Measurements from ENCODE around the gene POLR1A.

- TF ChIP-seq, protein P1, sequence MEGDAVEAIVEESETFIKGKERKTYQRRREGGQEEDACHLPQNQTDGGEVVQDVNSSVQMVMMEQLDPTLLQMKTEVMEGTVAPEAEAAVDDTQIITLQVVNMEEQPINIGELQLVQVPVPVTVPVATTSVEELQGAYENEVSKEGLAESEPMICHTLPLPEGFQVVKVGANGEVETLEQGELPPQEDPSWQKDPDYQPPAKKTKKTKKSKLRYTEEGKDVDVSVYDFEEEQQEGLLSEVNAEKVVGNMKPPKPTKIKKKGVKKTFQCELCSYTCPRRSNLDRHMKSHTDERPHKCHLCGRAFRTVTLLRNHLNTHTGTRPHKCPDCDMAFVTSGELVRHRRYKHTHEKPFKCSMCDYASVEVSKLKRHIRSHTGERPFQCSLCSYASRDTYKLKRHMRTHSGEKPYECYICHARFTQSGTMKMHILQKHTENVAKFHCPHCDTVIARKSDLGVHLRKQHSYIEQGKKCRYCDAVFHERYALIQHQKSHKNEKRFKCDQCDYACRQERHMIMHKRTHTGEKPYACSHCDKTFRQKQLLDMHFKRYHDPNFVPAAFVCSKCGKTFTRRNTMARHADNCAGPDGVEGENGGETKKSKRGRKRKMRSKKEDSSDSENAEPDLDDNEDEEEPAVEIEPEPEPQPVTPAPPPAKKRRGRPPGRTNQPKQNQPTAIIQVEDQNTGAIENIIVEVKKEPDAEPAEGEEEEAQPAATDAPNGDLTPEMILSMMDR (IDR thresholded peaks at IDR 0.05): no peak
- TF ChIP-seq POLR2A (IDR thresholded peaks at IDR 0.05): no peak
These were observed 90.0 kb downstream of the POLR1A start for GRCh38 chr2:86015699-86016098.
